Measurements from ENCODE around the gene SYCP1. TPM values are rescaled to one million over a fixed set of nuclear protein-coding genes. Genes with fewer than 3 reads are reported as not detected.

The SYCP1 gene
- total and polyA plus RNA-seq, 2 experiments from 2014 or later = 0.24 to 0.66 TPM

GRCh38 chr1:114988095-114988494 is 133.4 kb downstream of the SYCP1 start:
- no peak overlapping the region for H3K4me3 Mint-ChIP-seq
- H3K36me3 Mint-ChIP-seq (ENCODE audit: low read depth) = no peaks in the 10 kb centered on the region
- no peaks in the 10 kb centered on the region for H3K27me3 ChIP-seq (ENCODE audit: insufficient read depth)
- no peak overlapping the region for H3K4me2 ChIP-seq
- H3F3A ChIP-seq (replicated peaks; ENCODE audit: low read depth) = no peaks in the 10 kb centered on the region
- H3K27ac ChIP-seq (ENCODE audit: low read depth) = no peak overlapping the region
- no peaks in the 10 kb centered on the region for H3K9me2 ChIP-seq (ENCODE audit: insufficient read depth)
- no peak overlapping the region for H2AFZ ChIP-seq
- no peaks in the 10 kb centered on the region for H3K79me2 ChIP-seq (replicated peaks; ENCODE audit: insufficient read depth)
- no peak for DNase-seq (ENCODE audit: low spot score)
- no peak overlapping the region for H3K4me3 ChIP-seq
- TF ChIP-seq EZH2phosphoT487 (IDR thresholded peaks at IDR 0.05; ENCODE audit: unreplicated experiment) (no peak), ZNF331 (CRISPR knock-in tag; IDR thresholded peaks at IDR 0.05; ENCODE audit: low read depth) (no peak), ETS1 (IDR thresholded peaks at IDR 0.05) (no peak), REST (IDR thresholded peaks at IDR 0.05; ENCODE audit: unreplicated experiment) (no peak), JUNB (IDR thresholded peaks at IDR 0.05; ENCODE audit: unreplicated experiment) (no peak), CREB1 (CRISPR knock-in tag; IDR thresholded peaks at IDR 0.05; ENCODE audit: low read depth) (no peak), EZH2 (IDR thresholded peaks at IDR 0.05; ENCODE audit: low read depth, unreplicated experiment) (no peak), POLR2AphosphoS5 (IDR thresholded peaks at IDR 0.05; ENCODE audit: low read depth) (no peak), CTCF (conservative IDR thresholded peaks at IDR 0.05; ENCODE audit: low read depth in 2 of 2) (no peak), NANOG (IDR thresholded peaks at IDR 0.05; ENCODE audit: borderline replicate concordance) (no peak), ZNF462 (CRISPR knock-in tag; IDR thresholded peaks at IDR 0.05) (no peak)
- no peak for ATAC-seq
- no peaks in the 10 kb centered on the region for H3K27me3 Mint-ChIP-seq (ENCODE audit: insufficient read depth, low read depth, poor library complexity)
- H3K4me1 Mint-ChIP-seq = no peaks in the 10 kb centered on the region
- H3K9me3 Mint-ChIP-seq = 0 out of 3 replicates have a peak, but pooled peaks cover 4% of the 10 kb centered on the region
- no peaks in the 10 kb centered on the region for H3K4me1 ChIP-seq (ENCODE audit: insufficient read depth)
- H4K20me1 ChIP-seq (replicated peaks; ENCODE audit: insufficient read depth) = no peaks in the 10 kb centered on the region
- no peak overlapping the region for H3K27ac Mint-ChIP-seq
- H3K36me3 ChIP-seq (ENCODE audit: insufficient read depth) = no peaks in the 10 kb centered on the region; the same call in 1 of the 2 replicates
